ENCODE measurements around the gene GTPBP1. TPM values are rescaled to one million over a fixed set of nuclear protein-coding genes. Genes with fewer than 3 reads are reported as not detected.

GTPBP1 gene
- total and polyA plus RNA-seq, 2 of the 4 experiments (the other 2 are of a cell fraction): 12.4 to 29.5 TPM

DNA sequence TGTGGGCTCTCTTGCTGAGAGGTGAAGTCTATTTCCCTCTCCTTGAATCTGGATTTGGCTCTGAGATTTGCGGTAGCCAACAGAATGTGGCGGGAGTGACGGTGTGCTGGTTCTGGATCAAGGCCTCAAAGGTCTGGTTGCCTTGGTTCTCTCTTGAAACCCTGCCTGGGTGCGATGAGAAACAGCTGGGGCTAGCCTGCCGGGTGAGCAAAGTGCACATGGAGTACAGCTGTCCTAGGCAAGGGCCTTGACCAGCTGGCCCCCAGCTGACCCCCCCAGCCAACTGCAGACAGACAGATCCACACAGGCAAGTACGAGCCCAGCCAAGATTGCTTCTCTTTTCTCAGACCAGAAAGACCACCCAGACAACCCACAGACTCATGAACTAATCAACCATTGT, 39.2 kb downstream of the GTPBP1 start:
- Histone ChIP-seq H3K27me3 (ENCODE audit: control insufficient read depth, insufficient read depth, low read length) (no peaks in the 10 kb centered on the region), H3K27ac (ENCODE audit: insufficient read depth, low read length) (no peak overlapping the region), H2AK5ac (ENCODE audit: low read depth, low read length) (no peak overlapping the region), H2BK5ac (ENCODE audit: low read depth, low read length, poor library complexity, severe bottlenecking) (no peak overlapping the region), H4K8ac (ENCODE audit: low read depth in 2 of 2, low read length in 2 of 2) (no peak overlapping the region), H4K5ac (ENCODE audit: low read depth, low read length) (no peak overlapping the region), H3K79me1 (ENCODE audit: low read depth in 1 of 2, low read length in 2 of 2) (peaks cover 9 to 27% of the 10 kb centered on the region in 2 experiments; a peak in 1 of 4 replicates), H2AK9ac (replicated peaks; ENCODE audit: low read depth, low read length, poor library complexity) (peak overlapping the region; percentile 55), H2BK120ac (ENCODE audit: low read depth, low read length) (no peak overlapping the region), H2AFZ (replicated peaks; ENCODE audit: low read length, poor library complexity) (no peak overlapping the region), H3K9ac (ENCODE audit: low read depth, low read length) (no peak overlapping the region), H3K9me1 (ENCODE audit: insufficient read depth, low read length) (peaks cover 4% of the 10 kb centered on the region; the same call in 1 of the 2 replicates), H3K4me1 (ENCODE audit: control insufficient read depth, insufficient read depth, low read length) (peaks cover 1% of the 10 kb centered on the region; the same call in 1 of the 2 replicates), H3K4me3 (ENCODE audit: insufficient read depth, low read depth, low read length) (no peak overlapping the region), H2BK15ac (ENCODE audit: low read depth, low read length) (no peak overlapping the region), H3K23ac (ENCODE audit: low read depth, low read length) (no peak overlapping the region), H3K4ac (ENCODE audit: low read depth, low read length) (no peak overlapping the region), H3K18ac (ENCODE audit: low read depth, low read length) (no peak overlapping the region), H3K4me2 (ENCODE audit: low read depth, low read length) (no peak overlapping the region), H3K56ac (ENCODE audit: extremely low read depth, insufficient read depth, low read length) (no peak overlapping the region), H3K9me3 (ENCODE audit: control insufficient read depth, insufficient read depth, low read length) (no peaks in the 10 kb centered on the region), H3K36me3 (ENCODE audit: control insufficient read depth, insufficient read depth, low read length) (peaks cover 66% of the 10 kb centered on the region), H3K14ac (replicated peaks; ENCODE audit: low read depth, low read length) (no peak overlapping the region), H2BK20ac (ENCODE audit: low read depth, low read length) (no peak overlapping the region), H4K20me1 (ENCODE audit: insufficient read depth, low read length) (no peaks in the 10 kb centered on the region), H4K91ac (ENCODE audit: insufficient read depth, low read depth, low read length) (no peak overlapping the region)
- DNase-seq: no peak
- TF ChIP-seq RFX5 (IDR thresholded peaks at IDR 0.05; ENCODE audit: low read depth, low read length): no peak
- TF ChIP-seq BHLHE40 (IDR thresholded peaks at IDR 0.05; ENCODE audit: low read depth, low read length): no peak
- no peak for TF ChIP-seq NFE2L2 (IDR thresholded peaks at IDR 0.05; ENCODE audit: low read depth, low read length)
- no peak for TF ChIP-seq RAD21 (IDR thresholded peaks at IDR 0.05; ENCODE audit: low read length)
- no peak for TF ChIP-seq RCOR1 (IDR thresholded peaks at IDR 0.05; ENCODE audit: insufficient replicate concordance, low read length)
- TF ChIP-seq POLR2A (IDR thresholded peaks at IDR 0.05; ENCODE audit: low read depth, low read length): no peak
- no peak for TF ChIP-seq MAFK (IDR thresholded peaks at IDR 0.05; ENCODE audit: low read depth, low read length)
- TF ChIP-seq SMC3 (IDR thresholded peaks at IDR 0.05; ENCODE audit: low read depth, low read length): no peak
- no peak for TF ChIP-seq CEBPB (IDR thresholded peaks at IDR 0.05; ENCODE audit: low read depth, low read length)
- TF ChIP-seq MAZ (IDR thresholded peaks at IDR 0.05; ENCODE audit: borderline replicate concordance, low read depth, low read length): no peak
- no peak for TF ChIP-seq MXI1 (IDR thresholded peaks at IDR 0.05; ENCODE audit: borderline replicate concordance, low read depth, low read length)
- TF ChIP-seq FOS (IDR thresholded peaks at IDR 0.05; ENCODE audit: low read depth, low read length): no peak
- TF ChIP-seq, protein P1, sequence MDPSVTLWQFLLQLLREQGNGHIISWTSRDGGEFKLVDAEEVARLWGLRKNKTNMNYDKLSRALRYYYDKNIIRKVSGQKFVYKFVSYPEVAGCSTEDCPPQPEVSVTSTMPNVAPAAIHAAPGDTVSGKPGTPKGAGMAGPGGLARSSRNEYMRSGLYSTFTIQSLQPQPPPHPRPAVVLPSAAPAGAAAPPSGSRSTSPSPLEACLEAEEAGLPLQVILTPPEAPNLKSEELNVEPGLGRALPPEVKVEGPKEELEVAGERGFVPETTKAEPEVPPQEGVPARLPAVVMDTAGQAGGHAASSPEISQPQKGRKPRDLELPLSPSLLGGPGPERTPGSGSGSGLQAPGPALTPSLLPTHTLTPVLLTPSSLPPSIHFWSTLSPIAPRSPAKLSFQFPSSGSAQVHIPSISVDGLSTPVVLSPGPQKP (IDR thresholded peaks at IDR 0.05; ENCODE audit: borderline replicate concordance, low read depth, low read length): no peak
- TF ChIP-seq CHD1 (IDR thresholded peaks at IDR 0.05; ENCODE audit: low read depth, low read length): no peak
- TF ChIP-seq, protein P2, sequence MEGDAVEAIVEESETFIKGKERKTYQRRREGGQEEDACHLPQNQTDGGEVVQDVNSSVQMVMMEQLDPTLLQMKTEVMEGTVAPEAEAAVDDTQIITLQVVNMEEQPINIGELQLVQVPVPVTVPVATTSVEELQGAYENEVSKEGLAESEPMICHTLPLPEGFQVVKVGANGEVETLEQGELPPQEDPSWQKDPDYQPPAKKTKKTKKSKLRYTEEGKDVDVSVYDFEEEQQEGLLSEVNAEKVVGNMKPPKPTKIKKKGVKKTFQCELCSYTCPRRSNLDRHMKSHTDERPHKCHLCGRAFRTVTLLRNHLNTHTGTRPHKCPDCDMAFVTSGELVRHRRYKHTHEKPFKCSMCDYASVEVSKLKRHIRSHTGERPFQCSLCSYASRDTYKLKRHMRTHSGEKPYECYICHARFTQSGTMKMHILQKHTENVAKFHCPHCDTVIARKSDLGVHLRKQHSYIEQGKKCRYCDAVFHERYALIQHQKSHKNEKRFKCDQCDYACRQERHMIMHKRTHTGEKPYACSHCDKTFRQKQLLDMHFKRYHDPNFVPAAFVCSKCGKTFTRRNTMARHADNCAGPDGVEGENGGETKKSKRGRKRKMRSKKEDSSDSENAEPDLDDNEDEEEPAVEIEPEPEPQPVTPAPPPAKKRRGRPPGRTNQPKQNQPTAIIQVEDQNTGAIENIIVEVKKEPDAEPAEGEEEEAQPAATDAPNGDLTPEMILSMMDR (conservative IDR thresholded peaks at IDR 0.05; ENCODE audit: low read depth, low read length): no peak
- TF ChIP-seq, protein P3, sequence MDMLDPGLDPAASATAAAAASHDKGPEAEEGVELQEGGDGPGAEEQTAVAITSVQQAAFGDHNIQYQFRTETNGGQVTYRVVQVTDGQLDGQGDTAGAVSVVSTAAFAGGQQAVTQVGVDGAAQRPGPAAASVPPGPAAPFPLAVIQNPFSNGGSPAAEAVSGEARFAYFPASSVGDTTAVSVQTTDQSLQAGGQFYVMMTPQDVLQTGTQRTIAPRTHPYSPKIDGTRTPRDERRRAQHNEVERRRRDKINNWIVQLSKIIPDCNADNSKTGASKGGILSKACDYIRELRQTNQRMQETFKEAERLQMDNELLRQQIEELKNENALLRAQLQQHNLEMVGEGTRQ (IDR thresholded peaks at IDR 0.05; ENCODE audit: low read depth, low read length): no peak
- BruUV-seq (replicated peaks): no TSS peak
- dilution Hi-C loops (cut with HindIII; ENCODE audit: low sequenced_read_pairs, unreplicated experiment) (no loop called here), intact Hi-C loops (cut with micrococcal nuclease) (no loop called here), in situ Hi-C loops (cut with MboI; ENCODE audit: low sequenced_read_pairs) (no loop called here)
- 100% methylated on average over 1 of the region's 6 CpGs; no CpG with 5 or more reads in 1 of the 2 experiments for WGBS, 2 experiments (ENCODE audit: extremely low coverage in 2 of 2, insufficient read length in 1 of 2)
- CTCF ChIA-PET: no interaction called here
- ATAC-seq (ENCODE audit: low read depth): no peak
- POLR2A ChIA-PET (ENCODE audit: unreplicated experiment): no interaction called here

Measured in IMR-90 (cell line).